Fibroblast of mammary gland (primary cell): ENCODE measurements around the gene COPE.

Source experiments
- DNase-seq: peaks from one replicate; pipeline ENCODE4 v3.0.0-alpha.2; 2010; ENCODE audit warnings: low read depth
- H3K4me3 ChIP-seq: 2 replicates; pipeline ENCODE4 v1.5.1; 2011; ENCODE audit warnings: low read depth, mild to moderate bottlenecking, low read length, moderate library complexity; ENCODE audit not compliant: control insufficient read depth
- TF ChIP-seq, protein P1 (sequence below): conservative IDR thresholded peaks from 2 replicates; pipeline ENCODE4 v1.5.1; 2011; ENCODE audit warnings: low read depth, low read length, inconsistent platforms; ENCODE audit not compliant: control insufficient read depth, insufficient read depth

The COPE gene

DNA sequence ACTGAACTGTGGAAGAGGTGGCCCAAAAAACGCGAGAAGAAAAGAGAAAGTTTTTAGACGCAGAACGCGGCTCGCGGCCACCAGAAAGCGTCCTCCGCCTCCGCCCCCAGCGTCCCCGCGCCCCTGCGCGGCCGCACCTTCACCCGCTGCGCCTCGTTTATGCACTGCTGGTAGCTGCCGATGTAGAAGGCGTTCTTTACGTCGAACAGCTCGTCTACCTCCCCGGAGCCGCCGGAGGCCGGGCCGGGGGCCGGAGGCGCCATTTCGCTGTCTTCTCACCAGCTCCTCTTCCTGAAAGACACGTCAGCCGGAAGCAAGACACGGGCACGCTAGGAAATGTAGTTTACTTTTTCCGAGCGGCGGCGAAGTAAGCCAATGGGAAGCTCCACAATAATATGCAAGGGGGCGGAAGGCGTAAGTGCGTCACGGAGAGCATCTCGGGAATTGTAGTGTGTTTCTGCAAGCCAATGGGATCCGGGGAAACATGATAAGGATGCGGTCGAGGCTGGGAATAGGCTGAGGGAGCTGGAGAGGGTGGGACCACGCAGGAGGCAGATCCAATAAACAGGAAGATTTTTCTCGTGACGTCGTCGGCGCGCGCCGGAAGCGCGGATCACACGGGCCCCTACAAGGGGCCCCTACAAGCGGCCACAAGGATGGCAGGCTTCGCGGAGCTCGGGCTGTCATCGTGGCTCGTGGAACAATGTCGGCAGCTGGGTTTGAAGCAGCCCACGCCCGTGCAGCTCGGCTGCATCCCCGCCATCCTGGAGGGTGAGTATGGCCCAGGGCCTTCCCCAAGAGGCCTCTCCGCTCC lies at the start of gene COPE, which contains the start of gene DDX49:
Gene COPE (minus strand): TSS at position 302 of the 814 bp plus-strand sequence. CDS start 39 bp downstream, at position 263.
Gene DDX49 (plus strand): TSS at position 630 of the 814 bp plus-strand sequence. CDS start 27 bp downstream, at position 657.
- TF ChIP-seq, protein P1, sequence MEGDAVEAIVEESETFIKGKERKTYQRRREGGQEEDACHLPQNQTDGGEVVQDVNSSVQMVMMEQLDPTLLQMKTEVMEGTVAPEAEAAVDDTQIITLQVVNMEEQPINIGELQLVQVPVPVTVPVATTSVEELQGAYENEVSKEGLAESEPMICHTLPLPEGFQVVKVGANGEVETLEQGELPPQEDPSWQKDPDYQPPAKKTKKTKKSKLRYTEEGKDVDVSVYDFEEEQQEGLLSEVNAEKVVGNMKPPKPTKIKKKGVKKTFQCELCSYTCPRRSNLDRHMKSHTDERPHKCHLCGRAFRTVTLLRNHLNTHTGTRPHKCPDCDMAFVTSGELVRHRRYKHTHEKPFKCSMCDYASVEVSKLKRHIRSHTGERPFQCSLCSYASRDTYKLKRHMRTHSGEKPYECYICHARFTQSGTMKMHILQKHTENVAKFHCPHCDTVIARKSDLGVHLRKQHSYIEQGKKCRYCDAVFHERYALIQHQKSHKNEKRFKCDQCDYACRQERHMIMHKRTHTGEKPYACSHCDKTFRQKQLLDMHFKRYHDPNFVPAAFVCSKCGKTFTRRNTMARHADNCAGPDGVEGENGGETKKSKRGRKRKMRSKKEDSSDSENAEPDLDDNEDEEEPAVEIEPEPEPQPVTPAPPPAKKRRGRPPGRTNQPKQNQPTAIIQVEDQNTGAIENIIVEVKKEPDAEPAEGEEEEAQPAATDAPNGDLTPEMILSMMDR = no peak
- DNase-seq = peak; percentile 100
- H3K4me3 ChIP-seq = peak within 1 kb of the TSS; percentile 100

DNA sequence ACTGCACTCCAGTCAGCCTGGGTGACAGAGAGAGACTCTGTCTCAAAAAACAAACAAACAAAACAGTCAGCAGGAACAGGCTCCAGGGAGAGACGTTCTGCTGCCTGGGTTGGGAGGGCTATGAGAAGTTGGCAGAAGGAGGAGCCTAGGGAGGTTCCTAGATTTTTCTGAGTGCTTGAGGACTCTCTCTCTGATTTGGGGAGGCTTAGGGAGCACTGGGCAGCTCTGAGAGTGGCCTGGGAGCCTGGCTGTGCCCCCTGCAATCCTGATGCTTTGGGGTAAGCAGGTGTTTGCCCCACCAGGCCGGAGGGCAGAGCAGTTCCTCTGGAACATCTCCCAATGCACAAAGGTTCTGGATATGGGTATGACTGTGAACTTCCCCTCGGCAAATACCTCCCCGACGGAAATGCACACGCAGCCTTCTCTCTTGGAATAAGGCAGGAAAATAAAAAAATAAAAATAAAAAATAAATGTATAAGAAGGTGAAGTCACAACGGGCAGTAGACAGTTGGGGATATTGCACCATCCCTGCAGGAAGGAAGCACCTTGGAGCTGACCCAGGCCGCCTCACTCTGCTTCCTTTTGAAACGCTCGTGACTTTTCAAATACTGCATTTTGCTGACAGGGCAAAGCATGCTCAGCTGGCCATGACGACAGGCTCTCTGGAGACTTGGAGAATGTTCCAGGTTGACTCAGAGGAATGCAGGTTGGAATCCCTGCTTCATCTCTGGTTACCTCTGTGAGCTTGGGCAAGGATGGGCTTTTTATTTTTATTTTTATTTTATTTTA lies 48.4 kb upstream of the COPE start:
- peak; percentile 61 for DNase-seq
- no peak overlapping the region for H3K4me3 ChIP-seq
- TF ChIP-seq, protein P1 = no peak

DNA sequence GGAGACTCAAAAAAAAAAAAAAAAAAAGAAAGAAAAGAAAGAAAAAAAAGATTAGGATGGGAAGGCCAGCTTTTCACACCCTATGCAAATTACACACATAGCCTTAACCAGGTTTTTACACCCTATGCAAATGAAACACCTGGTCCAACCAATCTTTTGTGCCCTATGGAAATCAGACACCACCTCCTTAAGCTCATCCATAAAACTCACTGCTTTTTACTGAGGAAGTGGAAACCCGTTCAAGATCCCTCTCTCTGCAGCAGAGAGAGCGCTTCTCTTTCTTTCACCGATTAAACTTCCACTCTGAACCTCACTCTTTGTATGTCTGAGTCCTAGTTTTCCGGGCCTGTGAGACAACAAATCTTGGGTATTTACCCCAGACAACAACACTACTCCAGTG lies 47.1 kb upstream of the COPE start:
- no peak overlapping the region for H3K4me3 ChIP-seq
- TF ChIP-seq, protein P1 = no peak

DNA sequence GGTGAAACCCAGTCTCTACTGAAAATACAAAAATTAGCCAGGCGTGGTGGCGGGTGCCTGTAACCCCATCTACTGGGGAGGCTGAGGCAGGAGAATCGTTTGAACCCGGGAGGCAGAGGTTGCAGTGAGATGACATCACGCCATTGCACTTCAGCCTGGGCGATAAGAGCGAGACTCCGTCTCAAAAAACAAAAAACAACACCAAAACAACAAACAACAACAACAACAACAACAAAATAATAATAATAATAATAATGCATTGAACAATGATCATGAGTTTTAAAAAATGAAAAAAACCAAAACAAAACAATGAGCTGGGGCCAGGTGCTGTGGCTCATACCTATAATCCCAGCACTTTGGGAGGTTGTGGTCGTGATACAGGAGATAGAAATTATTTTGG lies 44.9 kb upstream of the COPE start:
- TF ChIP-seq, protein P1 = no peak
- H3K4me3 ChIP-seq = no peak overlapping the region
- DNase-seq = no peak

More for the DNA sequence above, 47.1 kb upstream of the COPE start:
- DNase-seq = no peak

DNA sequence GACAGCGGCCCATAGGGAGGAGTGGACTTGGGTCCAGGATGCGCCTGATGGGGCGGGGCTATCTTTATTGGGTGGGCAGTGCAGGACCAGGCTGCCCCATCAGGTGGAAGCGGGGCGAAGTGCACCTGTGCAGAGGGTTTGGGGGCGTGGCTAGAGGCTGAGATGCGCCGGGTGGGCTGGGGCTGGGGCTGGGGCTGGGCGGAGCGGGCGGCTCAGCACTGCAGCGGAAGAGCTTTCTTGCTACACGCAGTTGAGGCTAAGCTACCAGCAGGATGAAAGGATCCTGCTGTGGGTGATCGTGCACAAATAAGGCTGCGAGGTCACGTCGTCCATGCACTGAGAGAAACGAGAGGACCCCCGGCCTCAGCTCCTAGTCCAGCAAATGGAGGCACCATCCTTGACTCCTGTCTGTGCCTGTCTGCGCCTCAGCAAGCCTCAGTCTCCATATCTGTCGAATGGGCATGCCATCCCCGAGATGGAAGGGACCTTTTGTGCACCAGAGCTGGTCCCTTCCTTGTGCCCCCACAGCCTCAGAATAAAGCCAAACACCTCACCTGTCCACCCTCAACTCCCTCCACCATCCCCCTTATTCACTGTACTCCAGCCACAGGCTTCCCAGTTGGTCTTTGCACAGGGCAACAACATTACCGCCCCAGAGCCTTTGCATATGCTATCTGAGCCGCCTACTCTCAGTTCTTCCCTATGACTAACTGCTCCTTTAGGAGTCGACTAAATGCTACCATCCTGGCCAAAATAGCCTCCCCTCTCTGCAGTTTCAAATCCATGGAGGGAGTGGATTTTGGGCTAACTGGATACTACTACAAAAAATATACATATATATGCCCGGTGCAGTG lies 42.8 kb upstream of the COPE start:
- H3K4me3 ChIP-seq = no peak overlapping the region
- no peak for DNase-seq
- TF ChIP-seq, protein P1 = no peak

DNA sequence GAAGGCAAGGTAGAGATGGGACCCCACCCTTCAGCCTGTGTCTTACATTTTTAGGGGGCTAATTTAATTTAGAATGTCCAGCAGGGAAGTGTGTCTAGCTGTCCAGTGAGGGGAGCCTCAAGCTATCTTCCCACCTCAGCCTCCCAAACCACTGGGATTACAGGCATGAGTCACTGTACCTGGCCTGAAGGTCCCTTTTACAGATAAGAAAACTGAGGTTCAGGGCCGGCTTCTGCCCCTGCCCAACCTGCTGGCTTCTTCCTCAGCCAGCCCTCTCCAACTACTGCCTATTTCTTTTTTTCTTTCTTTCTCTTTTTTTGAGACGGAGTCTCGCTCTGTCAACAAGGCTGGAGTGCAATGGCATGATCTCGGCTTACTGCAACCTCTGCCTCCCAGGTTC lies 41.2 kb upstream of the COPE start:
- no peak overlapping the region for H3K4me3 ChIP-seq
- DNase-seq = no peak
- TF ChIP-seq, protein P1 = no peak
